Ovary (tissue), 3 donors: Measurements from ENCODE around the gene ASB10.

ENCODE experiments used
- CTCF ChIP-seq, 3 donors: fragments of 450-650 bp in 2 of 3; fragments of 200-600 bp in 1 of 3; IDR thresholded peaks; one replicate each; pipeline versions ENCODE4 v1.5.1 to v1.8.0; 2016 to 2022; ENCODE audit warnings: antibody characterized with exemption in 3 of 3, mild to moderate bottlenecking in 1 of 3
- EP300 ChIP-seq: sonication (generic); formaldehyde crosslinking; IDR thresholded peaks from one replicate; pipeline ENCODE4 v1.6.1; 2017; ENCODE audit warnings: antibody characterized with exemption
- donor health status: DM: no; HTN: no; CAD: no.

DNA sequence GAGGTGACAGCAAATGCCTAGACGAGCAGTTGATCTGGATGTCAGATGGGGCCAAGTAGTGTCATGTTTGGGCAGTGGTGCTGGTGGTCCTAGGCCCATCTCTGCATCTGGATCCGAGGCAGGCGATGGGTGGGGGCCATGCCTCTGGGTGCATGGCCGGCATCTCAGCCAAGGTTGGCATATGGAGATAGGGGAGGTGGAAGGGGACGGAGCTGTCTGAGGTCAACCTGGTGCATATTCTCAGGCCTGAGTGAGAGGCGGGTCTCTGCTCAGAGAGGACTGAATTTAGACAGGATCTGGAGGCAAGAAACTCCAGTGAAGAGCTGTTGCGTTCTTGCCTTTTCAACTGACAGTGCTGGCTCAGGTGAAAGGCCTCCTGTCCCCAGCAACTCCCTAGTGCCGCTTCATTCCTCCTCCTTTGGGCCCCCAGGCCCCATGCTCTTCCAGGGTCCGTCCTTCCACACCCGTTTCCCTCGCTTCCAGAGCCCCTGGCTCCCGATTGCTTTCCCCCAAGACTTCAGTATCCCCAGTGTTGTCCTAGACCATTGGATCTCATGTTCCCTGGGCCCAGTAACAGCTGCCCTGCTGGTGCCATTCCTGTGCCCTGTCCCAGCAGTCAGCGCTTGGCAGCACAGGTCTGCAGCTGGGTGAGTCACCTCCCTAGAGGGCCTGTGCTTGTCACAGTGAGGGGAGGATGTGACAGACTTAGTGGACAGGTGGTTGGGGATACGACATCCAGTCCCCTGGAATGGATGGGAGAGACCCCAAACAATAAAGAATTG, 52.1 kb downstream of the ASB10 start:
- TF ChIP-seq CTCF (IDR thresholded peaks at IDR 0.05) (no peak), EP300 (no peak)
